Activated CD8-positive, alpha-beta memory T cell treated with anti-CD3 and anti-CD28 coated beads, Interleukin-2, amount 50 U/mL, for 4 hours (primary cell): ENCODE results near the gene TMEM191B.
"Not testable (repeated sequence)": the region's sequence is repeated elsewhere in the genome, so short reads cannot be mapped to it uniquely, and the experiment has no call there.

Experiments used
- DNase-seq: peaks from one replicate; pipeline ENCODE4 v3.0.0-alpha.2; 2020

Gene TMEM191B

GRCh38 chr22:18558939-18559338 lies 31.3 kb downstream of the TMEM191B start:
- DNase-seq, result not testable (repeated sequence)

GRCh38 chr22:18560099-18560974 lies 32.7 kb downstream of the TMEM191B start:
- not testable (repeated sequence) for DNase-seq

GRCh38 chr22:18570509-18571246 lies 43.1 kb downstream of the TMEM191B start:
- DNase-seq, result not testable (repeated sequence)

- DNase-seq, result not testable (repeated sequence)
These were observed 46.0 kb downstream of the TMEM191B start for GRCh38 chr22:18573483-18574164.

GRCh38 chr22:18574555-18574954 lies 47.0 kb downstream of the TMEM191B start:
- DNase-seq, result not testable (repeated sequence)

GRCh38 chr22:18575686-18576085 lies 48.1 kb downstream of the TMEM191B start:
- not testable (repeated sequence) for DNase-seq

- not testable (repeated sequence) for DNase-seq
These were observed 49.7 kb downstream of the TMEM191B start for GRCh38 chr22:18577090-18577818.

- not testable (repeated sequence) for DNase-seq
These were observed 50.2 kb downstream of the TMEM191B start for GRCh38 chr22:18577847-18578246.
